HCEC 1CT (cell line): ENCODE data around the gene PKN3.

Experiments used
- DNase-seq: peaks from one replicate; pipeline ENCODE4 v3.0.0-alpha.2; 2017

Gene PKN3

GRCh38 chr9:128750926-128751595, 48.8 kb downstream of the PKN3 start:
- no peak for DNase-seq

DNA sequence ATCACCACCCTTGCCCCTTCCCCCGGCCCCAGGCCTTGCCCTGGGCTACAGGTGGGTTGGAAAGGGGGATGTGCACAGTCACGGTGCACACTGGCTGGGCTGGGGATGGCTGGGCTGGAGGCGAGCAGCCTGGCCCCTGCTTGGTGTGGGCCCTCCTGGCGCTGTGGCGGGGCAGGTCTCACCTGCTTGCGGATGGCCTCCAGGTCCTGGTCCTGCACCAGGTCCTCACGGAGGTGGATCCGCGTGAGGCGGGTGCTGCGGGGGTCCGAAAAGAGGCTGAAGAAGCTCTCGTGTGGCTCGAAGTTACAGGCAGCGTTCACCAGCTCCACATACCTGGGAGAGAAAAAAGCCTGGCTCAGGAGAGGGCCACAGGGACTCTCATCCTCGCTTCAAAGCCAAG, 51.3 kb downstream of the PKN3 start:
- no peak for DNase-seq

GRCh38 chr9:128757602-128758001, 55.3 kb downstream of the PKN3 start:
- DNase-seq: no peak

- DNase-seq: no peak
Measured at GRCh38 chr9:128762671-128763449, 60.6 kb downstream of the PKN3 start.

GRCh38 chr9:128764361-128764760, 62.1 kb downstream of the PKN3 start:
- no peak for DNase-seq

DNA sequence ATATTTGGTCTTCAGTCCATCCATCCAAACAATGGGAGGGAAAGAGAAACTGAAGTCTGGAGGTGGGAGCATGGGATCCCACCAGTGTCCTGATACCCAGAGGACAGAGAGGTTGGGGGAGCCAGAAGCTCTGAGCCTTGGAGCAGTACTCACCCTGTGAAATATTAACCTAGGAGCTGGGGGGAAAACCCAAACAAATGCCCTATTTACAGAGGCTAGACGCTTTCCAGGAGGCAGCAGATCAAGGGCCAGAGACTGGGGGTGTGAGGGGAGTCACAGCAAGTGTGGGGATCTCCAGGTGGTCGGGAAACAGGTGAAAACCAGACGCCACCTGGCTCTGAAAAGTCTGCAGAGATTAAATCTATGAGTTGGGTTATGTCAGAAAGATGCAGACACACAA, 63.2 kb downstream of the PKN3 start:
- no peak for DNase-seq

- no peak for DNase-seq
Measured at GRCh38 chr9:128768606-128769005, 66.3 kb downstream of the PKN3 start.
